GM12864 (cell line): ENCODE results near the gene TMEM144.

Source experiments
- DNase-seq: peaks from one replicate; pipeline ENCODE4 v3.0.0-alpha.2; 2011; ENCODE audit warnings: low read depth
- H3K4me3 ChIP-seq: 2 replicates; pipeline ENCODE4 v1.5.1; 2011; ENCODE audit warnings: mild to moderate bottlenecking, low read depth, low read length, control low read depth
- CTCF ChIP-seq: IDR thresholded peaks from 2 replicates; pipeline ENCODE4 v1.5.1; 2011; ENCODE audit warnings: low read depth, mild to moderate bottlenecking, moderate library complexity, low read length, control low read depth, inconsistent platforms; ENCODE audit errors: missing control alignments

Gene TMEM144

GRCh38 chr4:158236304-158237030 is 26.2 kb downstream of the TMEM144 start:
- no peak overlapping the region for H3K4me3 ChIP-seq
- no peak for DNase-seq
- no peak for TF ChIP-seq CTCF

- DNase-seq = no peak
- no peak for TF ChIP-seq CTCF
- no peak overlapping the region for H3K4me3 ChIP-seq
These were observed 28.3 kb downstream of the TMEM144 start for GRCh38 chr4:158238575-158238974.

GRCh38 chr4:158239196-158239595 is 28.9 kb downstream of the TMEM144 start:
- H3K4me3 ChIP-seq = no peak overlapping the region
- no peak for DNase-seq

GRCh38 chr4:158243071-158243470 is 32.8 kb downstream of the TMEM144 start:
- no peak for DNase-seq
- TF ChIP-seq CTCF = no peak
- H3K4me3 ChIP-seq = no peak overlapping the region

More at GRCh38 chr4:158239196-158239595, 28.9 kb downstream of the TMEM144 start:
- TF ChIP-seq CTCF = no peak

GRCh38 chr4:158250321-158250720 is 40.0 kb downstream of the TMEM144 start:
- DNase-seq = no peak
- H3K4me3 ChIP-seq = no peak overlapping the region
- no peak for TF ChIP-seq CTCF

- DNase-seq = peak; percentile 13
- no peak overlapping the region for H3K4me3 ChIP-seq
These were observed 43.2 kb downstream of the TMEM144 start for GRCh38 chr4:158253350-158253980.

More at GRCh38 chr4:158253350-158253980, 43.2 kb downstream of the TMEM144 start:
- TF ChIP-seq CTCF = peak; percentile 55
